HT1080 (cell line): ENCODE measurements around the gene OAS3. TPM values are rescaled to one million over a fixed set of nuclear protein-coding genes. Genes with fewer than 3 reads are reported as not detected.
"Not testable (repeated sequence)": the region's sequence is repeated elsewhere in the genome, so short reads cannot be mapped to it uniquely, and the experiment has no call there.

Source experiments
- DNase-seq: peaks from one replicate; pipeline ENCODE4 v3.0.0-alpha.2; 2015; ENCODE audit warnings: low read depth
- total RNA-seq: library from RNA; depleted of rRNA; stranded (reverse); fragments of >200 nt; shearing (Covaris generic); gene quantifications from 2 replicates; pipeline ENCODE4 v1.2.3, GENCODE V29; 2014

OAS3 gene
- total RNA-seq, 1 experiment from 2014 or later, result 15.8 TPM

DNA sequence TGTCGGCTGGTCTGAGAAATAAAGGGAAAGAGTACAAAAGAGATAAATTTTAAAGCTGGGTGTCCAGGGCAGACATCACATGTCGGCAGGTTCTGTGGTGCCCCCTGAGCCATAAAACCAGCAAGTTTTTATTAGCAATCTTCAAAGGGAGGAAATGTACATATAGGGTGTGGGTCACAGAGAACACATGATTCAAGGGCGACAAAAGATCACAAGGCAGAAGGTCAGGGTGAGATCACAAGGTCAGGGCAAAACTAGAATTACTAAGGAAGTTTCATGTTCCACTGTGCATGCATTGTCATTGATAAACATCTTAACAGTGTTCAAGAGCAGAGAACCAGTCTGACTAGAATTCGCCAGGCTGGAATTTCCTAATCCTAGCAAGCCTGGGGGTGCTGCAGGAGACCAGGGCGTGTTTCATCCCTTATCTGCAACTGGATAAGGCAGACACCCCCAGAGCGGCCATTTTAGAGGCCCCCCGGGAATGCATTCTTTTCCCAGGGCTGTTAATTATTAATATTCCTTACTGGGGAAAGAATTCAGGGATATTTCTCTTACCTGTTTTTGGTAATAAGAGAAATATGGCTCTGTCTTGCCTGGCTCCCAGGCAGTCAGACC, 11.7 kb upstream of the OAS3 start:
- not testable (repeated sequence) for DNase-seq

GRCh38 chr12:112927475-112927874, 10.8 kb upstream of the OAS3 start:
- no peak for DNase-seq

DNA sequence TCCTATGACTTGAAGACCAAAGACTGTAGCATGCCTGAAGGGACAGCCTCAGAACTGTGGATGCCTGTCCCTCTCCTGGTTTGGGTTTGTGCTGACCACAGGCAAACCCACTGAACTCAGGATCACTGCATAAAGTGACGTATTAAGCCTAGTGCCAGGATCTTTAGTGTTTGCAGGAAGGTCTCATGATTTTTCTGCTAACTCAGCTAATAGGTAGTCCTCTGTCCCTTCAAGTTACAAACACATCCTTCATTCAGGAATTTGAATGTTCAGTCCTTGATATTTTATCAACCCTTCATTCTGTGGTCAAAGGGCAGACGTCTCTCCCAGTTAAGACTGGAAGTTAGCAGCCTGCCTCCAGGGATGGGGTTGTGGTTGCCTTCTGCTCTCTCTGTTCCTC, 10.3 kb upstream of the OAS3 start:
- no peak for DNase-seq

DNA sequence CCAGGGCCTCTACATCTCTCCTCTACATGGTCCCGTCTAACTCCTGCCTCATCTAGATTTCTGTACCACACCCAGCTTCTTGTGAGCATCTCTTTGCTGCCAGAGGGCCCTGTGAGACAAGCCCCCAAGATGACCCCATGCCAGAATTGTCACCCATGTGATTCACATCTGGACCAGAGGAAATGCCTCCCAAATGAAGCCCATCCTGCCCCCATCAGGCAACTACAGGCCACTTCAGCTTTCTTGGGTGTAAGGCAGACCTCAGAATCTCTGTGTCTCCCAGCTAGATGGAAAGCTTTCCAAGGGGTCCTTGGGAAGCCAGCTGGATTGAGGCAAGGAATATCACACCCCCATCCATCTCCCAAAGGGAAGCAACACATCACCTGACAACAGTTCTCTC, 9.3 kb upstream of the OAS3 start:
- no peak for DNase-seq

- no peak for DNase-seq
Measured at GRCh38 chr12:112929715-112930114, 8.6 kb upstream of the OAS3 start.

DNA sequence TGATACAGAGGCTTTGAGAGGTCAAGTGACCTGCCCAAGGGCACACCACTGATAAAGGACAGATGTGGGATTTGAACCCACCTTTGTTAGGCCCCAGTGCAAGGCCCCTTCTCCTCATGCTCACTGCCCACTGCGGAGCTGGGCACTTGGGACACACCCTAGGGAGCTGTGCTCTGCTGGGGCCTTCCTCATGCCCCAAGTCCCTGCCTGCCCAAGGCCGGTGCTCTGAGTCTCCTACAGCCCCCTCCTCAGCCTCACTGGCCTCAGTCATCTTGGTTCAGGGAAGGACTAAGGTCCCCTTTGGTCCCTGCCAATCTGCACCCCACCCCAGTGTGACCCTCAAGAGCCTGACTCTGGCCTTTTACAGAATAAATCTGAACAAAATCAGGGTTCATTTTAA, 7.9 kb upstream of the OAS3 start:
- no peak for DNase-seq

GRCh38 chr12:112932485-112933128, 5.7 kb upstream of the OAS3 start:
- DNase-seq, result no peak

GRCh38 chr12:112933129-112933505, 5.2 kb upstream of the OAS3 start:
- DNase-seq, result no peak

GRCh38 chr12:112936264-112936663, 2.0 kb upstream of the OAS3 start:
- DNase-seq, result no peak

- peak; percentile 11 for DNase-seq
Measured at GRCh38 chr12:112936927-112937326, 1.3 kb upstream of the OAS3 start.

DNA sequence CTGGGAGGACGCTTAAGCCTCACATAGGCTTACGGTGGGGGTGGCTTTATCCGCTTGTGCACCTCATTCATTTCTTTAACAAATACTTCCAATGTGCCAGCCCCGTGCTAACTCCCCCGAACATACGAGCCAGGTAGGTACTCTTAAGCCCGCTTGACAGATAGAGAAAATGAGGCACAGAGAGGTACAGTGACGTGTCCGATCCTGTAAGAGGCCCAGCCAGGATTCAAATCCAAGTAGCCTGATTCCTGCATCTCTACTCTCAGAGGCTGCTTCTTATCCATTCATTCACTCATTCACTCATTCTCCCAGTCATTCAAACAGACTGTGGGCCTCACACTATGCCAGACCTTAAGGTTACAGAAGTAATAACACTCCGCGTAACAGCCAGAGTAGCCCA, 477 bp downstream of the OAS3 start:
- DNase-seq, result no peak

GRCh38 chr12:112939761-112940381, 1.6 kb downstream of the OAS3 start:
- DNase-seq, result no peak

GRCh38 chr12:112941528-112942335, 3.5 kb downstream of the OAS3 start:
- DNase-seq, result no peak

- no peak for DNase-seq
Measured at GRCh38 chr12:112942572-112942971, 4.3 kb downstream of the OAS3 start.

DNA sequence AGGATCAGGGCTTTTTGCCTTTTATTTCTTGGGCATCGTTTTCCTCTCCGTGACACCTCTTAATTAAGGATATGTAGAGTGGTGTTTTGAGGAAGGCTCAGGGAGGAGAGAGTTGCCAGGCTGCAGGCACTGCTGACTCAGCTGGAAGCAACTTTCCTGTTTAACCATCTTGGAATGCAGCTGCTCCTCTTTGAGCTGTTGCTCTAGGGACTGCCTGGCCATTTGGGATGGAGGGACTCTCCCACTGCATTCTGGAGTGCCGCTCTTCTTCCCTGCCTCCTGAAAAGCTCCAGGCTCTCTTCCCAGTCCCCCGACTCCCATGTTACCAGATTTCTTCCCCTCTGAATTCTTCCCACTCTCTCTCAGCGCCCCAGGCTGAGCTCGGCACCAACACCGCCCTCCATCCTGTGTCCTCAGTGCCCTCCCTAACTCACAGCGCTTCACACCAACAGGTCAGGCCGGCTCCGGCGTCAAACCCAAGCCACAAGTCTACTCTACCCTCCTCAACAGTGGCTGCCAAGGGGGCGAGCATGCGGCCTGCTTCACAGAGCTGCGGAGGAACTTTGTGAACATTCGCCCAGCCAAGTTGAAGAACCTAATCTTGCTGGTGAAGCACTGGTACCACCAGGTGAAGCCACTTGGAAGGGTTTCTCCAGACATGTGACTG, 5.9 kb downstream of the OAS3 start:
- no peak for DNase-seq

GRCh38 chr12:112945515-112945914, 7.2 kb downstream of the OAS3 start:
- no peak for DNase-seq

GRCh38 chr12:112946236-112947000, 8.1 kb downstream of the OAS3 start:
- no peak for DNase-seq

DNA sequence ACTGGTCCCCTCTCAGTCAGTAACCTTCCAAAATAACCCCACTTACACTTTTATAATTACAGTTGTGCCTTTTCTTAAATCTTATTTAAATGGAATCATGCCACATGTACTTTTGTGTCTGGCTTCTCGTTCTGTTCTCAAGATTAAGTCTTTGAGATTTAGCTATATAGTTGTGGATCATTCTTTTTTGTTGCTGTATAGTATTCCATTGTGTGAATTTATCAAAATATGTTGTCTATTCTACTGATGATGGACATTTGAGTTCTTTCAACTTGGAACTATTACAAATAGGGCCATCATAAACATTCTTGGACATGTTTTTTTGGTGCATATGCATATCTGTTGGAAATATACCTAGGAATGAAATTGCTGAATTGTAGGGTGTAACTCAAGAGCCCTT, 9.0 kb downstream of the OAS3 start:
- DNase-seq, result no peak

DNA sequence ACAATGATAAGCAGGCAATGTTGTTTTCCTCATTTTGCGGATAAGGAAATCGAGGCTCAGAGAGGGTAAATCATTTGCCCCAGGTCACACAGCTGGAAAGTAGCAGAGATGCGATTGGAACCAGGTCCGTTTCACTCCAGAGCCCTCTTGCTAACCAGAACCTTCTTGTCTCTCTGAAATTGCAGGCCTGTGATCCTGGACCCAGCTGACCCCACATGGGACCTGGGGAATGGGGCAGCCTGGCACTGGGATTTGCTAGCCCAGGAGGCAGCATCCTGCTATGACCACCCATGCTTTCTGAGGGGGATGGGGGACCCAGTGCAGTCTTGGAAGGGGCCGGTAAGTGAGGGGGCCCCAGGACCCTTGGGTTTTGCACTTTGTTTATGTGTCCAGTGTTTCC, 9.5 kb downstream of the OAS3 start:
- DNase-seq, result no peak

DNA sequence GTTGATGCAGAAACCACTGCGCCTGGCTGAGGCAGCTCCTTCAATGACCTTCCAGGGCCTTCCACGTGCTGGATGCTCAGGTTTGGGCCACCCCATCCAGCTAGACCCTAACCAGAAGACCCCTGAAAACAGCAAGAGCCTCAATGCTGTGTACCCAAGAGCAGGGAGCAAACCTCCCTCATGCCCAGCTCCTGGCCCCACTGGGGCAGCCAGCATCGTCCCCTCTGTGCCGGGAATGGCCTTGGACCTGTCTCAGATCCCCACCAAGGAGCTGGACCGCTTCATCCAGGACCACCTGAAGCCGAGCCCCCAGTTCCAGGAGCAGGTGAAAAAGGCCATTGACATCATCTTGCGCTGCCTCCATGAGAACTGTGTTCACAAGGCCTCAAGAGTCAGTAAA, 10.5 kb downstream of the OAS3 start:
- no peak for DNase-seq

DNA sequence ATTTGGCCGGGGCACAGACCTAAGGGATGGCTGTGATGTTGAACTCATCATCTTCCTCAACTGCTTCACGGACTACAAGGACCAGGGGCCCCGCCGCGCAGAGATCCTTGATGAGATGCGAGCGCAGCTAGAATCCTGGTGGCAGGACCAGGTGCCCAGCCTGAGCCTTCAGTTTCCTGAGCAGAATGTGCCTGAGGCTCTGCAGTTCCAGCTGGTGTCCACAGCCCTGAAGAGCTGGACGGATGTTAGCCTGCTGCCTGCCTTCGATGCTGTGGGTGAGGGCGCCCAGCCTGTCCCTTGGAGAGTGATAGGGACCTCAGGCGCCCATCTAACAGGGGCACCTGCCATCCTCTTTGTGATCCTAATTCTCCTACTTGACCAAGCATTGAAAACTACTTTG, 12.4 kb downstream of the OAS3 start:
- DNase-seq, result no peak
